Mononuclear cell (primary cell): ENCODE measurements around the gene FOXR1. TPM values are rescaled to one million over a fixed set of nuclear protein-coding genes. Genes with fewer than 3 reads are reported as not detected.

Experiments
- H3K27me3 ChIP-seq: 2 replicates; pipeline ENCODE4 v1.6.0; 2011; ENCODE audit warnings: low read length, control low read depth; ENCODE audit not compliant: insufficient read depth
- H3K4me1 ChIP-seq: 2 replicates; pipeline ENCODE4 v1.5.1; 2011; ENCODE audit warnings: mild to moderate bottlenecking, low read length, control low read depth; ENCODE audit not compliant: insufficient read depth
- H3K4me3 ChIP-seq: 2 replicates; pipeline ENCODE4 v1.5.1; 2011; ENCODE audit warnings: mild to moderate bottlenecking, low read length, moderate library complexity
- H3K9me3 ChIP-seq: 2 replicates; pipeline ENCODE4 v1.5.1; 2011; ENCODE audit warnings: low read depth, mild to moderate bottlenecking, control low read depth, low read length
- total RNA-seq: library from RNA; depleted of rRNA; stranded (reverse); fragments of >200 nt; gene quantifications from one replicate; pipeline ENCODE4 v1.2.3, GENCODE V29; 2012

The FOXR1 gene
- not detected for total RNA-seq

- no peaks in the 10 kb centered on the region for H3K4me1 ChIP-seq
- no peaks in the 10 kb centered on the region for H3K9me3 ChIP-seq
- no peak within 1 kb of the TSS for H3K4me3 ChIP-seq
- peaks cover 3% of the 10 kb centered on the region for H3K27me3 ChIP-seq
Observed at GRCh38 chr11:118971646-118972045, at the start of gene FOXR1. Gene FOXR1 (plus strand): TSS chr11:118971761. CDS start chr11:118971932, 171 bp downstream.

GRCh38 chr11:118921929-118922744 is 49.4 kb upstream of the FOXR1 start:
- H3K27me3 ChIP-seq: no peaks in the 10 kb centered on the region
- H3K9me3 ChIP-seq: no peaks in the 10 kb centered on the region
- H3K4me1 ChIP-seq: peaks cover 87% of the 10 kb centered on the region
- peak overlapping the region; percentile 89 for H3K4me3 ChIP-seq

- H3K4me3 ChIP-seq: peak overlapping the region; percentile 89
- no peaks in the 10 kb centered on the region for H3K9me3 ChIP-seq
- peaks cover 87% of the 10 kb centered on the region for H3K4me1 ChIP-seq
- H3K27me3 ChIP-seq: no peaks in the 10 kb centered on the region
Observed at GRCh38 chr11:118922745-118923627, 48.6 kb upstream of the FOXR1 start.

GRCh38 chr11:118923721-118924587 is 47.6 kb upstream of the FOXR1 start:
- Histone ChIP-seq H3K4me3 (peak overlapping the region; percentile 89), H3K4me1 (peaks cover 84% of the 10 kb centered on the region), H3K9me3 (no peaks in the 10 kb centered on the region), H3K27me3 (no peaks in the 10 kb centered on the region)

- Histone ChIP-seq H3K4me3 (peak overlapping the region; percentile 89), H3K9me3 (no peaks in the 10 kb centered on the region), H3K27me3 (no peaks in the 10 kb centered on the region), H3K4me1 (peaks cover 75% of the 10 kb centered on the region)
Observed at GRCh38 chr11:118924591-118925585, 46.7 kb upstream of the FOXR1 start.

GRCh38 chr11:118927554-118928100 is 43.9 kb upstream of the FOXR1 start:
- peaks cover 60% of the 10 kb centered on the region for H3K4me1 ChIP-seq
- no peaks in the 10 kb centered on the region for H3K27me3 ChIP-seq
- H3K9me3 ChIP-seq: no peaks in the 10 kb centered on the region
- no peak overlapping the region for H3K4me3 ChIP-seq

GRCh38 chr11:118928101-118928869 is 43.3 kb upstream of the FOXR1 start:
- Histone ChIP-seq H3K9me3 (no peaks in the 10 kb centered on the region), H3K4me1 (peaks cover 53% of the 10 kb centered on the region), H3K4me3 (peak overlapping the region; percentile 75), H3K27me3 (no peaks in the 10 kb centered on the region)

GRCh38 chr11:118928870-118929500 is 42.6 kb upstream of the FOXR1 start:
- peak overlapping the region; percentile 75 for H3K4me3 ChIP-seq
- peaks cover 46% of the 10 kb centered on the region for H3K4me1 ChIP-seq
- no peaks in the 10 kb centered on the region for H3K27me3 ChIP-seq
- no peaks in the 10 kb centered on the region for H3K9me3 ChIP-seq

GRCh38 chr11:118929501-118930093 is 42.0 kb upstream of the FOXR1 start:
- peak overlapping the region; percentile 75 for H3K4me3 ChIP-seq
- H3K27me3 ChIP-seq: no peaks in the 10 kb centered on the region
- H3K4me1 ChIP-seq: peaks cover 40% of the 10 kb centered on the region
- H3K9me3 ChIP-seq: no peaks in the 10 kb centered on the region

- no peaks in the 10 kb centered on the region for H3K27me3 ChIP-seq
- no peaks in the 10 kb centered on the region for H3K9me3 ChIP-seq
- H3K4me1 ChIP-seq: peaks cover 38% of the 10 kb centered on the region
- peak overlapping the region; percentile 75 for H3K4me3 ChIP-seq
Observed at GRCh38 chr11:118930094-118930712, 41.4 kb upstream of the FOXR1 start.

- Histone ChIP-seq H3K27me3 (no peaks in the 10 kb centered on the region), H3K4me1 (peaks cover 31% of the 10 kb centered on the region), H3K9me3 (no peaks in the 10 kb centered on the region), H3K4me3 (no peak overlapping the region)
Observed at GRCh38 chr11:118931571-118931970, 40.0 kb upstream of the FOXR1 start.

- Histone ChIP-seq H3K9me3 (no peaks in the 10 kb centered on the region), H3K4me1 (peaks cover 13% of the 10 kb centered on the region), H3K27me3 (no peaks in the 10 kb centered on the region), H3K4me3 (no peak overlapping the region)
Observed at GRCh38 chr11:118933486-118933885, 38.1 kb upstream of the FOXR1 start.
